Erythroblast (primary cell): ENCODE results near the gene PLB1.

ENCODE experiments used
- DNase-seq, 2 experiments: peaks; one replicate each; lab custom pipeline; 2025; lab: John Stamatoyannopoulos, UW
- GATA1 ChIP-seq: IDR thresholded peaks from 2 replicates; pipeline ENCODE4 v1.6.1; 2011; ENCODE audit warnings: low read depth, mild to moderate bottlenecking, control low read depth, low read length, moderate library complexity
- POLR2A ChIP-seq: IDR thresholded peaks from 2 replicates; pipeline ENCODE4 v1.6.1; 2011; ENCODE audit warnings: mild to moderate bottlenecking, low read length

The PLB1 gene

GRCh38 chr2:28687640-28688385 is 192.0 kb downstream of the PLB1 start:
- TF ChIP-seq GATA1 (no peak), POLR2A (no peak)
- no peak for DNase-seq

GRCh38 chr2:28688818-28689217 is 193.0 kb downstream of the PLB1 start:
- DNase-seq, result no peak
- no peak for TF ChIP-seq GATA1
- no peak for TF ChIP-seq POLR2A

- no peak for DNase-seq
- TF ChIP-seq GATA1, result no peak
- no peak for TF ChIP-seq POLR2A
Observed at GRCh38 chr2:28689771-28690170, 193.9 kb downstream of the PLB1 start.

- DNase-seq, result no peak
- TF ChIP-seq GATA1 (no peak), POLR2A (no peak)
Observed at GRCh38 chr2:28692411-28692810, 196.6 kb downstream of the PLB1 start.

GRCh38 chr2:28693223-28693622 is 197.4 kb downstream of the PLB1 start:
- no peak for DNase-seq
- TF ChIP-seq POLR2A, result no peak
- no peak for TF ChIP-seq GATA1
